BJ (cell line): ENCODE data around the gene ZNF69. TPM values are rescaled to one million over a fixed set of nuclear protein-coding genes. Genes with fewer than 3 reads are reported as not detected.

ENCODE experiments used
- CTCF ChIA-PET: fragments of 350-600 bp; formaldehyde crosslinking; extraction: SDS; loops from one replicate; lab custom pipeline; 2021; ENCODE audit warnings: antibody characterized with exemption, inconsistent platforms; lab: Yijun Ruan, JAX
- POLR2A ChIA-PET: fragments of 300-600 bp; sonication (Branson Sonifier 250); formaldehyde crosslinking; extraction: SDS; loops from one replicate; lab custom pipeline; 2021; ENCODE audit warnings: antibody characterized with exemption; lab: Charles Lee
- DNase-seq: peaks from one replicate; pipeline ENCODE4 v3.0.0-alpha.2; 2011; ENCODE audit warnings: low read depth
- H3K27me3 ChIP-seq: 2 replicates; pipeline ENCODE4 v1.6.0; 2011; ENCODE audit warnings: low read length; ENCODE audit not compliant: control insufficient read depth, insufficient read depth
- H3K36me3 ChIP-seq: 2 replicates; pipeline ENCODE4 v1.5.1; 2011; ENCODE audit warnings: low read length; ENCODE audit not compliant: control insufficient read depth, insufficient read depth
- H3K4me3 ChIP-seq: 2 replicates; pipeline ENCODE4 v1.5.1; 2011; ENCODE audit warnings: low read depth, mild to moderate bottlenecking, control low read depth, low read length
- CTCF ChIP-seq: IDR thresholded peaks from 2 replicates; pipeline ENCODE4 v1.5.1; 2011; ENCODE audit warnings: low read depth, mild to moderate bottlenecking, control low read depth, inconsistent platforms, low read length, moderate library complexity; ENCODE audit not compliant: insufficient read depth
- polyA plus RNA-seq: library from polyadenylated mRNA; depleted of rRNA; stranded (reverse); fragments of >200 nt; gene quantifications from 2 replicates; pipeline ENCODE4 v1.2.3, GENCODE V29; 2011; rRNA removed

ZNF69 gene
- polyA plus RNA-seq, 1 experiment = 3.4 TPM

GRCh38 chr19:11950312-11950711 is 62.7 kb downstream of the ZNF69 start:
- no peak overlapping the region for H3K4me3 ChIP-seq
- H3K36me3 ChIP-seq = peaks cover 17% of the 10 kb centered on the region
- CTCF ChIA-PET = interaction anchor here (1.0 kb wide), 1 partner anchor 15 kb away, joined by 3 read pairs; the partner anchor contains the start of gene ZNF763

More at GRCh38 chr19:11950312-11950711, 62.7 kb downstream of the ZNF69 start:
- TF ChIP-seq CTCF = no peak
- DNase-seq = no peak
- no peaks in the 10 kb centered on the region for H3K27me3 ChIP-seq
- POLR2A ChIA-PET = no interaction called here

Other genes starting within 250 kb of the ZNF69 start
- 1.9 and 2.9 TPM in 2 replicates for gene ZNF823, start 148.8 kb upstream of the ZNF69 start, polyA plus RNA-seq
- gene ZNF441, start 120.8 kb upstream of the ZNF69 start, polyA plus RNA-seq = 3.4 and 5.4 TPM in 2 replicates
- 0.67 and 1.3 TPM in 2 replicates for gene ZNF491, start 89.3 kb upstream of the ZNF69 start, polyA plus RNA-seq
- 2.0 and 3.8 TPM in 2 replicates for gene ZNF440, start 73.5 kb upstream of the ZNF69 start, polyA plus RNA-seq
- gene ZNF439, start 39.1 kb upstream of the ZNF69 start, polyA plus RNA-seq = 3.0 and 5.1 TPM in 2 replicates
- 2.5 and 4.8 TPM in 2 replicates for gene ZNF700, start 37.3 kb downstream of the ZNF69 start, polyA plus RNA-seq
- gene ZNF763, start 77.3 kb downstream of the ZNF69 start, polyA plus RNA-seq = 1.6 and 2.2 TPM in 2 replicates
- 1.8 and 2.3 TPM in 2 replicates for gene ZNF433, start 147.9 kb downstream of the ZNF69 start, polyA plus RNA-seq
- gene ZNF878, start 165.2 kb downstream of the ZNF69 start, polyA plus RNA-seq = not detected in 2 replicates
- 2.8 and 4.5 TPM in 2 replicates for gene ZNF844, start 176.9 kb downstream of the ZNF69 start, polyA plus RNA-seq